Rectal smooth muscle tissue (tissue), 1 donor: ENCODE results near the gene DNMT3L.
A peak's percentile ranks its signal among the peaks of the same experiment; 100 is the strongest.

Experiments used
- H3K27ac ChIP-seq: one replicate; pipeline ENCODE4 v1.7.0; 2013; ENCODE audit warnings: low read depth, low read length, inconsistent platforms
- H3K27me3 ChIP-seq: one replicate; pipeline ENCODE4 v1.7.0; 2013; ENCODE audit warnings: low read length; ENCODE audit not compliant: control insufficient read depth, insufficient read depth
- H3K36me3 ChIP-seq: one replicate; pipeline ENCODE4 v1.7.0; 2013; ENCODE audit warnings: low read length; ENCODE audit not compliant: control insufficient read depth, insufficient read depth
- H3K4me1 ChIP-seq: one replicate; pipeline ENCODE4 v1.7.0; 2013; ENCODE audit warnings: low read length; ENCODE audit not compliant: control insufficient read depth, insufficient read depth
- H3K4me3 ChIP-seq: one replicate; pipeline ENCODE4 v1.7.0; 2013; ENCODE audit warnings: low read length
- H3K9ac ChIP-seq: one replicate; pipeline ENCODE4 v1.7.0; 2013; ENCODE audit warnings: low read length

DNMT3L gene

GRCh38 chr21:44299458-44300261, 38.0 kb upstream of the DNMT3L start, which contains the start of gene PFKL:
Gene PFKL, plus strand, starts transcription at chr21:44300053. Its CDS starts 53 bp downstream, at chr21:44300106.
- peaks cover 3% of the 10 kb centered on the region for H3K27me3 ChIP-seq
- peak within 1 kb of the TSS; percentile 82 for H3K4me3 ChIP-seq
- peak within 1 kb of the TSS; percentile 83 for H3K27ac ChIP-seq
- H3K4me1 ChIP-seq, result peaks cover 9% of the 10 kb centered on the region
- H3K36me3 ChIP-seq, result no peaks in the 10 kb centered on the region
- peak within 1 kb of the TSS; percentile 78 for H3K9ac ChIP-seq

GRCh38 chr21:44299085-44299457, 37.4 kb upstream of the DNMT3L start:
- H3K27ac ChIP-seq, result peak overlapping the region; percentile 83
- H3K36me3 ChIP-seq, result no peaks in the 10 kb centered on the region
- peak overlapping the region; percentile 82 for H3K4me3 ChIP-seq
- H3K27me3 ChIP-seq, result peaks cover 3% of the 10 kb centered on the region
- H3K9ac ChIP-seq, result no peak overlapping the region
- peaks cover 9% of the 10 kb centered on the region for H3K4me1 ChIP-seq

- H3K36me3 ChIP-seq, result no peaks in the 10 kb centered on the region
- peaks cover 3% of the 10 kb centered on the region for H3K27me3 ChIP-seq
- no peak overlapping the region for H3K9ac ChIP-seq
- peaks cover 9% of the 10 kb centered on the region for H3K4me1 ChIP-seq
- no peak overlapping the region for H3K27ac ChIP-seq
- H3K4me3 ChIP-seq, result no peak overlapping the region
Observed at GRCh38 chr21:44298301-44298700, 36.6 kb upstream of the DNMT3L start.

- no peak overlapping the region for H3K27ac ChIP-seq
- no peak overlapping the region for H3K9ac ChIP-seq
- H3K27me3 ChIP-seq, result peaks cover 3% of the 10 kb centered on the region
- no peaks in the 10 kb centered on the region for H3K36me3 ChIP-seq
- no peak overlapping the region for H3K4me3 ChIP-seq
- peaks cover 9% of the 10 kb centered on the region for H3K4me1 ChIP-seq
Observed at GRCh38 chr21:44297525-44298290, 36.0 kb upstream of the DNMT3L start.

GRCh38 chr21:44296916-44297315, 35.2 kb upstream of the DNMT3L start:
- no peak overlapping the region for H3K4me3 ChIP-seq
- peaks cover 6% of the 10 kb centered on the region for H3K4me1 ChIP-seq
- no peak overlapping the region for H3K9ac ChIP-seq
- no peak overlapping the region for H3K27ac ChIP-seq
- no peaks in the 10 kb centered on the region for H3K36me3 ChIP-seq
- H3K27me3 ChIP-seq, result peaks cover 3% of the 10 kb centered on the region

GRCh38 chr21:44296103-44296519, 34.4 kb upstream of the DNMT3L start:
- H3K9ac ChIP-seq, result no peak overlapping the region
- peaks cover 3% of the 10 kb centered on the region for H3K27me3 ChIP-seq
- peaks cover 6% of the 10 kb centered on the region for H3K4me1 ChIP-seq
- H3K27ac ChIP-seq, result no peak overlapping the region
- H3K36me3 ChIP-seq, result no peaks in the 10 kb centered on the region
- H3K4me3 ChIP-seq, result no peak overlapping the region

GRCh38 chr21:44295646-44296045, 33.9 kb upstream of the DNMT3L start:
- peaks cover 3% of the 10 kb centered on the region for H3K27me3 ChIP-seq
- H3K27ac ChIP-seq, result no peak overlapping the region
- no peak overlapping the region for H3K4me3 ChIP-seq
- no peak overlapping the region for H3K9ac ChIP-seq
- peaks cover 2% of the 10 kb centered on the region for H3K4me1 ChIP-seq
- H3K36me3 ChIP-seq, result no peaks in the 10 kb centered on the region

- peaks cover 3% of the 10 kb centered on the region for H3K27me3 ChIP-seq
- no peaks in the 10 kb centered on the region for H3K36me3 ChIP-seq
- H3K9ac ChIP-seq, result no peak overlapping the region
- H3K27ac ChIP-seq, result no peak overlapping the region
- no peak overlapping the region for H3K4me3 ChIP-seq
- H3K4me1 ChIP-seq, result peaks cover 2% of the 10 kb centered on the region
Observed at GRCh38 chr21:44295163-44295573, 33.5 kb upstream of the DNMT3L start.

GRCh38 chr21:44294391-44295162, 32.9 kb upstream of the DNMT3L start:
- Histone ChIP-seq H3K27me3 (peaks cover 3% of the 10 kb centered on the region), H3K36me3 (no peaks in the 10 kb centered on the region), H3K9ac (no peak overlapping the region), H3K27ac (no peak overlapping the region), H3K4me1 (peaks cover 2% of the 10 kb centered on the region), H3K4me3 (no peak overlapping the region)

- no peak overlapping the region for H3K27ac ChIP-seq
- H3K4me3 ChIP-seq, result no peak overlapping the region
- no peaks in the 10 kb centered on the region for H3K4me1 ChIP-seq
- H3K36me3 ChIP-seq, result no peaks in the 10 kb centered on the region
- H3K9ac ChIP-seq, result no peak overlapping the region
- H3K27me3 ChIP-seq, result peaks cover 3% of the 10 kb centered on the region
Observed at GRCh38 chr21:44293551-44294231, 32.0 kb upstream of the DNMT3L start.

- Histone ChIP-seq H3K27ac (no peak overlapping the region), H3K4me3 (no peak overlapping the region), H3K4me1 (no peaks in the 10 kb centered on the region), H3K9ac (no peak overlapping the region), H3K36me3 (no peaks in the 10 kb centered on the region), H3K27me3 (peaks cover 3% of the 10 kb centered on the region)
Observed at GRCh38 chr21:44292812-44293195, 31.1 kb upstream of the DNMT3L start.
